HCT116 (cell line): ENCODE measurements around the gene PSAP. TPM values are rescaled to one million over a fixed set of nuclear protein-coding genes. Genes with fewer than 3 reads are reported as not detected.

Source experiments
- ATAC-seq: fragments of 200-7000 bp; cut with Tn5 transposase; 2 replicates; pipeline ENCODE4 v1.9.1; 2020; ENCODE audit warnings: mild to moderate bottlenecking, moderate library complexity
- BruUV-seq: library from RNA; stranded (reverse); fragments of 400-500 nt; replicated peaks from 2 replicates; lab custom pipeline; 2021; lab: Mats Ljungman, UMichigan
- CTCF ChIA-PET: fragments of 300-600 bp; sonication (Branson Sonifier 250); formaldehyde crosslinking; loops from one replicate; lab custom pipeline; 2021; ENCODE audit warnings: antibody characterized with exemption; lab: Charles Lee
- POLR2A ChIA-PET: fragments of 300-600, 350-600 bp; sonication (Branson Sonifier 250); formaldehyde crosslinking; loops from one replicate; lab custom pipeline; 2021; ENCODE audit warnings: antibody characterized with exemption; lab: Charles Lee
- RAD21 ChIA-PET, 2 experiments: fragments of 300-600 bp; sonication (Branson Sonifier 250); formaldehyde crosslinking; loops; one replicate each; lab custom pipeline; 2023; ENCODE audit warnings: low total read pairs in 2 of 2; ENCODE audit not compliant: uncharacterized antibody in 2 of 2, unreplicated experiment in 2 of 2, low non-redundant PET in 1 of 2; lab: Charles Lee
- DNase-seq: peaks from one replicate; pipeline ENCODE4 v3.0.0-alpha.2; 2010; ENCODE audit warnings: low read depth, low spot score
- H2AFZ ChIP-seq: fragments of 200-600 bp; shearing (Covaris generic), sonication (generic); 2 replicates; pipeline ENCODE4 v1.6.1; 2017; ENCODE audit warnings: low read depth, mixed run types, mixed read lengths, antibody characterized with exemption, low read length; ENCODE audit not compliant: poor library complexity, severe bottlenecking
- H3K27ac ChIP-seq: 2 replicates; pipeline ENCODE4 v1.5.1; 2012; ENCODE audit warnings: low read depth, low read length
- H3K27me3 ChIP-seq: fragments of 200-600 bp; sonication (generic); 2 replicates; pipeline ENCODE4 v1.6.1; 2016; ENCODE audit warnings: mixed run types, low read length, mixed read lengths; ENCODE audit not compliant: insufficient read depth
- H3K36me3 ChIP-seq, 2 experiments: fragments of 200-500 bp in 1 of 2; fragments of 200-600 bp in 1 of 2; sonication (Bioruptor generic) in 1 of 2; sonication (generic) in 1 of 2; 2 replicates each; pipeline versions ENCODE4 v1.5.1 to v1.6.1; 2014 to 2016; ENCODE audit warnings: low read length in 2 of 2, inconsistent platforms in 1 of 2, mixed read lengths in 1 of 2, mixed run types in 1 of 2; ENCODE audit not compliant: insufficient read depth in 2 of 2, control insufficient read depth in 1 of 2
- H3K4me1 ChIP-seq, 2 experiments: fragments of 200-600 bp in 1 of 2; sonication (generic) in 1 of 2; 2 replicates each; pipeline versions ENCODE4 v1.5.1 to v1.6.1; 2012 to 2017; ENCODE audit warnings: low read length in 2 of 2, inconsistent platforms in 1 of 2, mild to moderate bottlenecking in 1 of 2, mixed read lengths in 1 of 2, mixed run types in 1 of 2, moderate library complexity in 1 of 2; ENCODE audit not compliant: insufficient read depth in 2 of 2, control insufficient read depth in 1 of 2
- H3K4me2 ChIP-seq: fragments of 200-600 bp; sonication (generic); 2 replicates; pipeline ENCODE4 v1.6.1; 2017; ENCODE audit warnings: mixed run types, low read length, mixed read lengths
- H3K4me3 ChIP-seq, 2 experiments: fragments of 200-600 bp in 1 of 2; sonication (generic) in 1 of 2; replicated peaks in 1 of 2; 2 replicates each; pipeline ENCODE4 v1.5.1; 2011 to 2016; ENCODE audit warnings: low read length in 2 of 2, control low read depth in 1 of 2, low read depth in 1 of 2, mild to moderate bottlenecking in 1 of 2, mixed read lengths in 1 of 2, mixed run types in 1 of 2
- H3K79me2 ChIP-seq: fragments of 200-600 bp; sonication (generic); 2 replicates; pipeline ENCODE4 v1.6.1; 2017; ENCODE audit warnings: mild to moderate bottlenecking, mixed run types, low read length, moderate library complexity, mixed read lengths; ENCODE audit not compliant: insufficient read depth
- H3K9ac ChIP-seq: fragments of 200-600 bp; sonication (generic); 2 replicates; pipeline ENCODE4 v1.6.1; 2016; ENCODE audit warnings: low read length, mixed read lengths
- H3K9me2 ChIP-seq: fragments of 200-600 bp; sonication (generic), shearing (Covaris generic); 2 replicates; pipeline ENCODE4 v1.6.1; 2017; ENCODE audit warnings: mixed run types, mild to moderate bottlenecking, moderate library complexity; ENCODE audit not compliant: insufficient read depth
- H3K9me3 ChIP-seq, 2 experiments: fragments of 200-500 bp in 1 of 2; fragments of 200-600 bp in 1 of 2; sonication (Bioruptor generic) in 1 of 2; sonication (generic) in 1 of 2; 2 replicates each; pipeline ENCODE4 v1.6.1; 2014 to 2017; ENCODE audit warnings: low read length in 2 of 2, mixed read lengths in 2 of 2, inconsistent platforms in 1 of 2, low read depth in 1 of 2, mild to moderate bottlenecking in 1 of 2, mixed run types in 1 of 2, moderate library complexity in 1 of 2; ENCODE audit not compliant: control insufficient read depth in 1 of 2, insufficient read depth in 1 of 2
- H4K20me1 ChIP-seq: fragments of 200-600 bp; sonication (generic), shearing (Covaris generic); 2 replicates; pipeline ENCODE4 v1.6.1; 2017; ENCODE audit warnings: mixed run types, mild to moderate bottlenecking, moderate library complexity; ENCODE audit not compliant: insufficient read depth
- EZH2phosphoT487 ChIP-seq: fragments of 200-600 bp; IDR thresholded peaks from 2 replicates; pipeline ENCODE4 v1.6.1; 2018; ENCODE audit warnings: antibody characterized with exemption, borderline replicate concordance
- POLR2A ChIP-seq: IDR thresholded peaks from 2 replicates; pipeline ENCODE4 v1.7.0; 2011; ENCODE audit warnings: borderline replicate concordance; ENCODE audit not compliant: insufficient read depth, insufficient read length; ENCODE audit errors: extremely low read depth
- POLR2AphosphoS5 ChIP-seq: IDR thresholded peaks from 2 replicates; pipeline ENCODE4 v1.6.1; 2011; ENCODE audit warnings: mild to moderate bottlenecking, low read depth, low read length, moderate library complexity
- TCF7L2 ChIP-seq: IDR thresholded peaks from 2 replicates; pipeline ENCODE4 v1.7.0; 2011; ENCODE audit warnings: borderline replicate concordance, inconsistent platforms; ENCODE audit not compliant: insufficient read depth, insufficient read length; ENCODE audit errors: extremely low read depth
- intact Hi-C: fragments of 100-400 bp; cut with micrococcal nuclease; formaldehyde crosslinking; loops from 2 replicates; pipeline ENCODE4 v1.10.0; 2022
- total RNA-seq: library from RNA; stranded (reverse); gene quantifications from one replicate; pipeline ENCODE4 v1.2.1, GENCODE V29; 2021; ENCODE audit not compliant: unreplicated experiment
- TF ChIP-seq, protein P1 (sequence below): IDR thresholded peaks from 2 replicates; pipeline ENCODE4 v1.6.1; 2012

Gene PSAP
- total RNA-seq, 1 experiment from 2014 or later, result 444 TPM

GRCh38 chr10:71805776-71806703 is 45.0 kb downstream of the PSAP start:
- no peaks in the 10 kb centered on the region for H3K27me3 ChIP-seq
- TF ChIP-seq EZH2phosphoT487, result no peak
- TF ChIP-seq, all 23 proteins: peak for 0
- Histone ChIP-seq H2AFZ (peak overlapping the region; percentile 86), H3K36me3 (no peaks in the 10 kb centered on the region), H3K9me2 (no peaks in the 10 kb centered on the region), H3K4me1 (peaks cover 3 to 9% of the 10 kb centered on the region in 2 experiments; a peak in 3 of 4 replicates), H3K4me3 (no peak overlapping the region), H3K4me2 (peak overlapping the region; percentile 41; the same call in 1 of the 2 replicates), H4K20me1 (no peaks in the 10 kb centered on the region), H3K9me3 (no peaks in the 10 kb centered on the region), H3K27ac (no peak overlapping the region), H3K79me2 (no peaks in the 10 kb centered on the region), H3K9ac (no peak overlapping the region)
- BruUV-seq, result no TSS peak
- intact Hi-C loops, result no loop called here
- ChIA-PET RAD21 (no interaction called here), POLR2A (interaction anchor here (0.6 to 0.9 kb wide), 2 partner anchors 44 to 45 kb away, joined by 3 read pairs; partner anchors contain the start of gene PSAP), CTCF (no interaction called here)
- peak; percentile 93 for ATAC-seq
- peak; percentile 10 for DNase-seq

DNA sequence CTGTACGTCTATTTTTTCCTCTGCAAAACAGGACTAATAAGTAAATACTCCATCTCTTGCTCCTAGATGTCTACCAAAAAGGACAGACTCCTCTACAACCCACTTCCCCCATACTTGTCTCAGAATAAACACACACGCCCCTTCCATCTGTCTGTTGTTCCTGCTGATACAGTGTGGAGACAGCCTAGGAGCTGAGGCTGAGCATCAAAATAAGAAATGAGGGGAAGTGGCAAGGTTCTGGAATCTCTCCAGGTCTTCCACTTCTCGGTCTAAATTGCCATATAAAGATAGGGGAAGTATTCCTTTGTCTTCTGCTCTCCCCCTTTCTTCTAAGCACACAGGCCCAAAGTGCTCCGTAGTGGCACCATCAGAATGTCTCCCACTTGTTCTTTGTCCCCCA is 47.0 kb downstream of the PSAP start:
- RAD21 ChIA-PET, result no interaction called here
- TF ChIP-seq TCF7L2 (no peak), POLR2AphosphoS5 (no peak), POLR2A (no peak)
- TF ChIP-seq, protein P1, sequence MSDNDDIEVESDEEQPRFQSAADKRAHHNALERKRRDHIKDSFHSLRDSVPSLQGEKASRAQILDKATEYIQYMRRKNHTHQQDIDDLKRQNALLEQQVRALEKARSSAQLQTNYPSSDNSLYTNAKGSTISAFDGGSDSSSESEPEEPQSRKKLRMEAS, result no peak
- POLR2A ChIA-PET, result no interaction called here
- CTCF ChIA-PET, result no interaction called here
- H4K20me1 ChIP-seq, result no peaks in the 10 kb centered on the region
- no peaks in the 10 kb centered on the region for H3K27me3 ChIP-seq
- DNase-seq (no peak), ATAC-seq (no peak)
- H3K4me1 ChIP-seq, result peaks cover 3 to 9% of the 10 kb centered on the region in 2 experiments; a peak in 3 of 4 replicates
- no peaks in the 10 kb centered on the region for H3K9me3 ChIP-seq
- H3K4me2 ChIP-seq, result no peak overlapping the region
- H3K27ac ChIP-seq, result no peak overlapping the region
- no peaks in the 10 kb centered on the region for H3K9me2 ChIP-seq
- H3K4me3 ChIP-seq, result no peak overlapping the region
- no peaks in the 10 kb centered on the region for H3K36me3 ChIP-seq
- BruUV-seq, result no TSS peak
- H3K79me2 ChIP-seq, result no peaks in the 10 kb centered on the region
- H3K9ac ChIP-seq, result no peak overlapping the region
- no peak overlapping the region for H2AFZ ChIP-seq
- intact Hi-C loops, result no loop called here
